Measurements from ENCODE around the gene POMP.
"Not testable (repeated sequence)": the region's sequence is repeated elsewhere in the genome, so short reads cannot be mapped to it uniquely, and the experiment has no call there.

POMP gene

DNA sequence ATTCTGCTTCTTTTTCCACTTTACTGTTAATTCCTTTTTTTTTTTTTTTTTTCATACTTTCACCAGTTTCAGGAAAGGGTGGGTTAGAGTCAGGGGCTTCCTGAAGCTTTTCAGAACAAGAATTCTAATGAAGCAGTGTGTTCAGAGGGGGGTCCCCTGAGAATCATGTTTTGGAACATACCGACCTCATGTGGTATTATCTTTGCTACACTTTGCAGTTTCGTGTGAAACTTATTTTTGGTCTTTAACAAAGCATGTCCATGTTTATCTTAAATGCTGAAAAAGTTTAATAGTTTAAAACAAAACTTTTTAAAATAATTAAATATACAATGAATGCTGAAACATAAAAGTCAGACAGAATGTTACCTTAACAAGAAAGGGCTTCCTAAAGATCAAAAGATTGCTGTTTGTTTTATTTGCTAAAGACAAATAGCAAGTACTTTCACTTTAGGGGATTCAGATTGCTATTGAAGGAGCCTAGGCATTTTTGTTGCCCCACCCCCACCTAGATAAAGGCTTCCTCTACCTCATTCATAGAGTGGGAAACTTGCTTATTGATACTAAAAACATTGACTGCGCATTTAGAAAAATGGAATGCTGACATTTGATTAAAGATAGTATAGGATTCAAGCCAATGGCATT lies 21.1 kb upstream of the POMP start:
- no peak for DNase-seq (ENCODE audit: low spot score)

DNA sequence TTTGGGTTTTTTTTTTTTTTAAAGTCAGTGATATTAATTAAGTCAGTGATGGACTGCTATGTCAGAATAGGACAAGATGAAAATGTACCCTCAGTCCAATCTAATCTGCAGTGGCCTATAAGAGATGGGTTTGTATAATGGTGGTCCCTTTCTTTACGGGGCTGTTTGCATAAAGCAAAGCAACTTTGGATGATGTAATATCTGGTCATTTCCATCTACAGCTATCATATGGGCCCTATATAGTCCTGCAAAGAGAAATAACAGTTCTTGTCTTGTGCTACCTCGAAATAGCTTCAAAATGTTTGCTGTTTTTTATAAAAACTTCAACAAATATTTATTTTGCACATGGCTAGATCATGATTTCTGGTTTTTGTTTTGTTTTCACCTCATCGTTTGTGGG lies 20.2 kb upstream of the POMP start:
- no peak for DNase-seq (ENCODE audit: low spot score)

DNA sequence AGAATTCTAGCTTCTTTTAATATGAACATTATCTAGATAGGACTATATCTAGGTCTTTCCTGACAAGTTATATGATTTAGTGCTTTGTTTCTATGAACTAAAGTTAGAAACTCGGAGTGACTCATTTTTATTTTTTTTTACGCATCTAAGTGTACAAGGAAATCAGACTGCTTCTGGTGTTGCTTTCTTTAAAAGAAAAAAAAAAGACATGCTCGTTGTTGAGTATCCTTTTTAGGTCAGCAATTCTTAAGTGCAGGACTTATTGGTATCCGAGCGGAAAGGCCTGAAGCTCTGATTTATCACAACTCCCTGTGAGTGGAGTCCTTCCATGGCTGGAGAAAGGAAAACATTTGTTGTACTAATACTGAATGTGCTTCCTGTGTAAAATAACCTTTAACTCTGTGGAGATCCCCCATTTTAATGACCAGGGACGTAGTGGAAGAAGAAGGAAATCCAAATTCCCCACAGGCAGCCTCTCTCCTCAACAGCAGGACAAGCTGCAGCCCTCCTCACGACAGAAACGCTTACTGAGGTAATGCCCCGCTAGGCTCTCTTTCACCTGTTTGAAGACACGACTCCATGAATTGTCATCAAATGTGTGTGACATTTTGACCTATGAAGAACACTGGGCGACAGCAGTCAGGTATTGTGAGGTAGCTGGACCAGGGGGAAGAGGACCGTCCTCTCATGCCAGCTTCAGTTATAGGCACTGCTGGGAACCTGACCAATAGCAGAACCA lies 17.9 kb upstream of the POMP start:
- DNase-seq (ENCODE audit: low spot score) = no peak

DNA sequence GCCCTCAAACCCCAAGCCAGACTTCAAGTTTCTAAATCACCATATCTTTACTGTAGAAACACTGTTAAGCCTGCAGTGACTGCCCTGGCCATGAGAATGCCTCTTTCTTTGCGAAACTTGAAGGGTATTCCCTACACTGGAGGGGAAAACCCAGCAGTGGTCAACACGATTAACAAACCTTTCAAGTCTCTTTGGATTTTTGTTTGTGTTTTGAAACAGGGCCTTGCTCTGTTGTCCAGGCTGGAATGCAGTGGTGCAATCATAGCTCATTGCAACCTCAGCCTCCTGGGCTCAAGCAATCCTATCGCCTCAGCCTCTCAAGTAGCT lies 17.4 kb upstream of the POMP start:
- DNase-seq (ENCODE audit: low spot score) = peak; percentile 21

DNA sequence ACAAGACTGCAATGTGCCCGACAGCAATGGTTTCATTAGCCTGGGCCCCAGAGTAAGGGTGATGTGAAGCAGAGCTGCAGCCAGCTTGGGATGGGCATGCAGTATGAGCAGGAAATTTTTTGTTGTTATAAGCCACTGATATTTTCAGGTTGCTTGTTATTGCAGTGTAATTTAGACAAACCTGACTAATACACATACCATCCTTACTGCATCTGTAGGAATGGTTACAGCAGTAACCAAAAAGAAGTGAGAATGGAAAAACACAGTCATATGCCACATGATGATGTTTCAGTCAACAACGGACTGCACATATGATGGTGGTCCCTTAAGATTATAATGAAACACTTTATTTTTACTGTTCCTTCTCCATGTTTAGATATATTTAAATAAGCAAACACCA lies 8.6 kb upstream of the POMP start:
- no peak for DNase-seq (ENCODE audit: low spot score)

DNA sequence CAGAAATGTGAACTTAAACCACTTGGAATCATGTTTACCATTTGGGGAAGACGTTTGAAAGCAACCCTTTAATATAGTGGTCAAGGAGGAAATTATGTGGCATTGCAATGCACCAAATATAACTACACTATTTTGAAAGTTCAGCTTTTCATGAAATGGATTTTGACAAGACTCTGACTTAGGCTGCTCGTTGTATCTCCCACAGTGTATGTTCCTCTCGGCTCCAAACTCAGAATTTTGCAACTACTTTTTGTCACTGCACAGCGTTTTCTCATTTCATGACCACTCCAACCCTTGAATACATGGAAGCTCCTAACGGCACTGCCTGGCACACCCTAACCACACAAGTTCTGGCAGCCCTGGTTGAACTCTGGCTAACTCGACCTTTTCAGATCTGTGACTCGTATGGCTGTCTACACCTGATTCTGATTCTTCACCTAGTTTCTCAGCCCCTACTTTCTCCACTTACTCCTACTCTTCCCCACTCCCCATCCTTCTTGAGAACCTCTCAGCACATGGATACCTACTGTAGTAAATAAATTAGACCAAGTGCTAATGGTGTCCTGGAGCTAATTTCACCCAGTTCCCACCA lies 7.0 kb upstream of the POMP start:
- DNase-seq (ENCODE audit: low spot score) = no peak

DNA sequence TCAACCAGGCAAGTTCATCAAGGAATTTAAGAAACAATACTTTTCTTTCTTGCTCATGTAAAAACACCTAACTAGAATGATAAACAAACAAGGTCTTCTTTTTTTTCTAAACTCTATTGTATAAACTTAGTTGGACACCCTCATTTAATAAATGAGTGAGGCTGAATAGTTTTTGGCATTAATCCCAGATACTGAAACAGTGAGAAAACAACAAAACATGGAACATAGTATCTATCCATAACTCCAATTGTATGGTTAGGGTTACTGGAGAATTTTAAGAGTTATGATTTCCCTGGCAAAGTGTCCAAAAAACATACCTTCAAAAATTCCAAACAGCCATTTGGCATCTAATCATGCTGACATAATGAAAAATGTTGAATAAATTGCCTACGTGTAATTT lies 5.8 kb upstream of the POMP start:
- DNase-seq (ENCODE audit: low spot score) = no peak

DNA sequence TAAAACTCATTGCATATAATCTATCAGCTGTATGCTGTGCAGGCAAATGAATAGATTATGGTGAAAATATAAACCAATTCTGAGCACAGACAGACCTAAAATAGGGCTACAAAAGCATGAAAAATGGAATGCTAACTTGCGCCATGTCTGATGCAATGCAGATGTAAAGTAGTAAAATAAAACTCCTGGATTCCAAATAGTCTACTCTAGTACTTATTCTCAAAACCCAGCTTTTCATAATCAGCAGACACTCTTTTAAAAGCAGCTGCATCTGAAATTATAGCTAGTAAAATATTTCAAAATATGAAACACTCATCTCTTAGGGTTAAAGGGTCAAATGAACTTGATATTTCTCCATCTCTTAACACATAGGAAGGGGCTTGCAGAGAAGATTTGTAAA lies 4.7 kb upstream of the POMP start:
- DNase-seq (ENCODE audit: low spot score) = no peak

DNA sequence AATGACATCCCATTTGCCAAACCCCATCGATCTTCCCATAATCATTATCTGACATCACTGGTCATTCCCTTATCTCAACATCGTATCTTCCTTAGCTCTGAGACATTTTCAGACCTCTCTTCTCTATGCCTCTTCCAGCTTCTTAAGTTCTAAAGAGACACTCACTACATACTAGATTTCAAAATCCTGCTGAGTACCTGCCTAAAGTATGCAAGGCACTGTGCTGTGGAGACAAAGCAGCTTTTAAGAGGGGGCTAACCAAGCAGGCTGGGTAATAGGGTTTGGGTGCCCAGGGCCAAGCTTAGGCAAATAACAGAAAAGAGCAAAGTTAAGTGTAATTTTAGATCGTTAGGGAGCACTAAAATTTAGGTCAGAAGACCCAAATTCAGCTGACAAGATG lies 3.4 kb upstream of the POMP start:
- DNase-seq (ENCODE audit: low spot score) = no peak

DNA sequence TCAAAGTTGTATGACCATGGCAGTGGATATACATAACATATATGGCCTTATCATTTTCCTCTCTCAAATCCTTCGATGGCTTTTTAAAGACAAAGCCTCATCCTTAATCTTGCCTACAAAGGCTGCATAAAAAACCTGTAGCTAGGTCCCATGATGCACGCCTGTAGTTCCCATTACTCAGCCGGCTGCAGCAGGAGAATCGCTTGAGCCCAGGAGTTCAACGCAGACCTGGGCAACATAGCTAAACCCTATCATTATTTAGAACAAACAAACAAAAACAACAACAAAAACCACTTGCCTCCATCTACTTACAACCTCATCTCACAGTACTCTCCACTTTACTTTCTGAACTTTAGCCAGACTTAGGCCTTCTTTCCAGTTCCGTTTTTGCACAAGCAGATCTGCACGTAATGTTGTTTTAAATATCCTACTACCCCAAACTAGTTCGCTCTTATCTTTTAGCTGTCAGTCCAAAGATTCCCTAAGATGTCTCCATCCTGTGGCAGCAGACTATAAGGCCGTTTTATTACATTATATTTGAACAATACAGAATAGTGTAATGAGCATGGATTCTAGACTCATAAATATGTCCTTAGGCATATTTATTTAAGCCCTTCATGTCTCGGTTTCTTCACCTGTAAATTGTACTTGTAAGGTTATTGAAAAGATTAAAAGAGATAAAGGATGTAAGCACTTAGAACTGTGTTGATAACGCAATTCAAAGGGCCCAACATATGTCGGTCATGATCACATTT lies 969 bp upstream of the POMP start:
- no peak for DNase-seq (ENCODE audit: low spot score)

DNA sequence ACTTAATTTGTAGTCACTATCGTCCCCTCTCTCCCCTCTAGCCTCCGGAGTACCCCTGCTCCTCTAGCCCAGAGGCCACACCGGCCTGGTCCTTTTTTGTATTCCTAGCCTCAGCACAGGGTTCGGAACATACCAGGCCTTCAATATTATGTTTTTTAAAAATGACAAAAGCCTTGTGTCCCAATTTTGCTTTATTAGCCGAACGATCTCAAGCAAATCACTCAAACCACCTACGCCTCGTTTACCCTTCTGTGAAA lies 463 bp upstream of the POMP start:
- DNase-seq (ENCODE audit: low spot score) = no peak

DNA sequence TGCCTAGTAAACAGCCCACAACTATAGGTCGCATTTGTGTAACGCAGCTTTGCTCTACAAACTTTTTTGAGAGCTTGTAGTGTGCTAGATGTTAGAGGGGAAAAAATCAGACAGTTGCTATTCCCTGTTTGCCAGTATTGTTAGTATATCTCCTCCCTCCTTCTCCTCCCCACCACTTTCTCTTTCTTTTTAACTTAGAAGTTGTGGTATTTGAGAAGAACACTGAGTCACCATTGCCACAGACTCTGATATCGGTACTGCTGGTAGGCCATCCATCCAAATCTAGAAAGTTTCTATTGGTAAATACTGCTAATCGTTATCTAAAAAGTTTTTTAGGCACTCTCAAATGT lies 666 bp downstream of the POMP start:
- DNase-seq (ENCODE audit: low spot score) = no peak

DNA sequence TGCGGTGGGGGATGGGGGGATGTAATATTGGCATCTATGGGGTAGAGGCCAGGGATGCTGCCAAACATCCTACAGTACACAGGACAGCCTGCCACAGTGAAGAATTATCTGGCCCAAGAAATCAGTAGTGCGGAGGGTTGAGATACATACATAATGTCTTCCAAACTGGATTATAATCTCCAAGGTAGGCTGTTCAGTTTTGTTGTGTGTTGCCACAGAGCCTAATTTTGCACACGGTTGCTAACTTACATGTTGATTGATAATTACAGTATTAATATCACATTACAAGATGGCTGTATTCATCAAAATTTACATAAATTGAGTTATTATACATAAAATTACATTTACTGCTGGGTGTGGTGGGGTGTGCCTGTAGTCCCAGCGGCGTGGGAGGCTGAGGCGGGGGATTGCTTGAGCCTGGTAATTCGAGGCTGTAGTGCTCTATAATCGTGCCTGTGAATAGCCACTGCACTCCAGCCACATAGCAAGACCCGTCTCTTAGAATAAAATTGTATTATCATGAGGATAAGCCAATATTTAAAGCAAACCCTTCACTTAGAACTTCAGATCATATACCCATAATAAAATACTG lies 8.1 kb downstream of the POMP start:
- no peak for DNase-seq (ENCODE audit: low spot score)

DNA sequence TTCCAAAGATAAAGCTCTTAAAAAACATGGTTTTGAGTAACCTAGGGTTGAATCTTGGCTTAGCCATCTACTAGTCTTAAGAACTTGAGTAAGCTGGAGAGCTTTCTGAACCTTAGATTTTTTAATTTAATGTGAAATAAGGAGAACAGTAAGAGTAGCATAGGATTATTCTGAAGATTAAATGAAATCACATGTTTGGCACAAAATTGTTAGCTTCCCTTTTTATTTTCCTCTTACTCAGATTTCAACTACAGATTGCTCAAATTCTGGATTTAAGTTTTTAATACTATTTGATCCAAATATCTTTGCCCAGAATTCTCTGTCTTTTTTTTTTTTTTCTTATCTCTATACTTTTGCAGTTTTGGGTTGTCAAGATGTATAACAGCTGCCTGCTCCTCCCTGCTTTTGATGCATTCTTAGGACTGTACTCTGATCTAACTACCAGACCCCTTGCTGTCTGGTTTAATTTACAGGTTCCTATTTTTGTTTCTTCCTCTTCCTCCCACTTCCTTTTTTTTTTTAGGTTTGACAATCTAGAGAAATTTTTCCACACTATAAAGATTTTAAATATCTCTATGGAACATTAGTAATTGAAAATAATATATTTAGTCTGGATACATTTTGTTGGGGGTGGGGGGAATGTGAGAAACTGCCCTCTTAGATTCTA lies 12.3 kb downstream of the POMP start:
- DNase-seq (ENCODE audit: low spot score) = no peak

DNA sequence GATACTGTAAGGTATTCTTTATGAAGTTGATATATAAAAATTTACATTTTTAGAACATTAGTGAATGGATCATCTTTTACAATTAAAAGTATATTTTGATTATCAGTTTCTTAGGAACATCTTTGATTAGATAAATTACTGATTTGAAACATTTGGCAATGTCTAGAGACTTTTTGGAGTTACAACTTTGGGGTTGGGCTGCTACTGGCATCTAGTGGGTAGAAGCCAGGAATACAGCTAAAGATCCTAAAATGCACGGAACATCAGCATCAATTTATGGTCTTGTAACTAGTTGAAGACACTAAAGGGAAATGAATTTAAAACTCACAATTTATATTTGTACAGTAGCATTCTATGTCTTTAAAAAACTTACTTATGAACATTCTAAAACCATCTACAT lies 19.9 kb downstream of the POMP start:
- DNase-seq (ENCODE audit: low spot score) = no peak

DNA sequence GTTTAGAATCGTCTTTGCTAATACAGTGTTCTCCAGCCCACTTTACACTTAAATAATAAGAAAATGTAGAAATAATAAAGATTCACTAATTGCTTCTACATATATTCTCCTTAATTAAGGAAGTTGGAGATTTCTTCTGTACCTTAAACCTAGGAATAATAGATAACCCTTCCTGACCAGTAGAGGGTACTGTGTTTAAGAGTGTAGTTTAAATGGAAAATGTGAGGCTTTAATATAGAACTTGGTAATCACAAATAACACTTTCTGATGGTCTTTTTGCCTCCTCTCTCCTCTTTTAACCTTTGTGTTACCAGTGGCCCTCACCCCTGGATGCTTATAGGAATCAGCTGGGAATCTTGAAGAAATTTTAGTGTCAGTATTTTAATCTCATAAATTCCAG lies 20.7 kb downstream of the POMP start:
- peak; percentile 12 for DNase-seq (ENCODE audit: low spot score)

DNA sequence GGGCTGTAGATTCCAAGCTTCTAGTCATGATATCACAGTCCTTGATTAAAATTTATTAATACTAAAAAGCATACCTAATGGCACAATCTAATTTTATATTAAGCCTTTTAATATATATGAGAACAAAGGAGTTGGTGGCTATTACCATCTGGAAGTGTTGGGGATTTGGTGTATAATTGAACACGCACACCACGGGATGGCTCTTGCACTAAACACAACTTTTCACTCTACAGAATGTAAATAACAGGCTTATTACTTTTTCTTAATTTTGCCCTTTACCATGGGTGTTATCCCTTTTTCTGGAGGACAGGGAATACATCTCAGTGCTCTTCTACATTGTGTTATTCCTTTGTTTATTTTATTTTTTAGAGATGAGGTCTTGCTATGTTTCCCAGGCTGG lies 21.6 kb downstream of the POMP start:
- DNase-seq (ENCODE audit: low spot score) = no peak

DNA sequence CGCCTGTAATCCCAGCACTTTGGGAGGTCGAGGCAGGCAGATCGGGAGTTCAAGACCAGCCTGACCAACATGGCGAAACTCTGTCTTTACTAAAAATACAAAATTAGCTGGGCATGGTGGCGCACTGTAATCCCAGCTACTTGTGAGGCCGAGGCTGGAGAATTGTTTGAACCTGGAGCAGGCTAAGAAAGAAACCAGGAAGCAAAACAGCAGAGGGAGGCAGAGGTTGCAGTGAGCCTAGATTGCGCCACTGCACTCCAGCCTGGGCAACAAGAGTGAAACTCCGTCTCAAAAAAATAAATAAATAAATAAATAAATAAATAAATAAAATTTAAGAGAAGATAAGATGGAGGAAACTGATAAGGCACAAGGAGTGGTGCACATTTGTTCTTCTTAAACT lies 24.2 kb downstream of the POMP start:
- not testable (repeated sequence) for DNase-seq (ENCODE audit: low spot score)

DNA sequence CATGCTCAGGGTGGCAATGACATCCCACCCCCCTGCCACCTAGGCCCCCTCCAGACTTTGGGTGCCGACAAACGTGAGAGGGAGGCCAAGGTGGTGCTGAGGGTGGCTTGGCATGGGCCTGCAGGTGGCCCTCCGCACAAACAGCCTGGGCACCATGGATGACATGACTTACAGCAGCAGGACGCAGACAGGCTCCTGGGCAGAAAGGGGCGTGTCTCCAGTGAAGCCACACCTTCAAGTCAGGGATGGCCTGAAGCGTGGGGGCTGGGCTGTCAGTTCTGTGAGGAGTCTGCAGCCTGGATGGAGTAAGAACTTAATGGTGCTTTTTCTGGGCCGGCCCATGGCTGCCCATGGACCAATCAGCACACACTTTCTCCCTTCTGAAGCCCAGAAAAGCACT lies 25.3 kb downstream of the POMP start:
- no peak for DNase-seq (ENCODE audit: low spot score)

DNA sequence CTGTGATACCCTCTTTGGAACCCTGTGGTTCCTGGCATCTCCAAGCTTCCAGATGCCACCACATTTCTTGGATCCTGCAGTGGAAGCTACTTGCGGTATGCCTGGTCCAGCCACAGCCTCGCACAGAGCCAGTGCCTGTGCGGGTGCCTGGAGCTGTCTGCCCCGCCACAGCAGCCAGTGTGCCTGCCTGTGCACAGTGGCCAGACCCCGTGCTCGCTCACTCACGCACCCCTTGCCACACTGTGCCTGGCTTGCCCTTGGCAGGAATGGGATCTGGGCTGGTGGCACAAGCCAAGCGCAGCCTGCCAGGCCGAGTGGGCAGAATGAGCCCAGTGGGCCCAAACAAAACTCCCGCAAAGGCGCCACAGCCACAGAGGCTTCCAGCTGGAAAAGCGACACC lies 26.2 kb downstream of the POMP start:
- DNase-seq (ENCODE audit: low spot score) = no peak

DNA sequence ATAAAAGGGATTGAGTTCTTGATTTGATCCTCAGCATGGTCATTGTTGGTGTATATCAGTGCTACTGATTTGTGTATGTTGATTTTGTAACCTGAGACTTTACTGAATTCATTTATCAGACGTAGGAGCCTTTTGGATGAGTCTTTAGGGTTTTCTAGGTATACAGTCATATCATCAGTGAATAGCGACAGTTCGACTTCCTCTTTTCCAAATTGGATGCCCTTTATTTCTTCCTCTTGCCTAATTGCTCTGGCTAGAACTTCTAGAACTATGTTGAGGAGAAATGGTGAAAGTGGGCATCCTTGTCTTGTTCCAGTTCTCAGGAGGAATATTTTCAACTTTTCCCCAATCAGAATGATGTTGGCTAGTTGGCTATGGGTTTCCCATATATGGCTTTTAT lies 27.0 kb downstream of the POMP start:
- DNase-seq (ENCODE audit: low spot score) = no peak

DNA sequence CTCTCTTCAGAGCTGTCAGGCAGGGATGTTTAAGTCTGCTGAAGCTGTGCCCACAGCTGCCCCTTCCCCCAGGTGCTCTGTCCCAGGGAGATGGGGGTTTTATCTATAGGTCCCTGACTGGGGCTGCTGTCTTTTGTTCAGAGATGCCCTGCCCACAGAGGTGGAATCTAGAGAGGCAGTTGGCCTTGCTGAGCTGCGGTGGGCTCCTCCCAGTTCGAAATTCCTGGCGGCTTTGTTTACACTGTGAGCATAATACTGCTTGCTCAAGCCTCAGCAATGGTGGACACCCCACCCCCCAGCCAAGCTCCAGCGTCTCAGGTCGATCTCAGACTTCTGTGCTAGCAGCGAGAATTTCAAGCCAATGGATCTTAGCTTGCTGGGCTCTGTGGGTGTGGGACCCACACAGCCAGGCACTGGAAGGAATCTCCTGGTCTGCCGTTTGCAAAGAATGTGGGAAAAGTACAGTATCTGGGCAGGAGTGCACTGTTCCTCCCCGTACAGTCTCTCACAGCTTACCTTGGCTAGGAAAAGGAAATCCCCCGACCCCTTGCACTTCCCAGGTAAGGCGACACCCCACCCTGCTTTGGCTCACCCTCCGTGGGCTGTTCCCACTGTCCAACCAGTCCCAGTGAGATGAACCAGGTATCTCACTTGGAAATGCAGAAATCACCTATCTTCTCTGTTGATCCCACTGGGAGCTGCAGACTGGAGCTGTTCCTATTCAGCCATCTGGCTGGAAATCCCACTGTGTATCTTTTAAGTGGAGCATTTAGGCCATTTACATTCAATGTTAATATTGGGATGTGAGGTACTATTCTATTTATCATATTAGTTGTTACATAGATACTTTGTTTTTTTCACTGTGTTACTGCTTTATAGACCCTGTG lies 34.9 kb downstream of the POMP start:
- not testable (repeated sequence) for DNase-seq (ENCODE audit: low spot score)

Data from HuH-7 (cell line).